BLaER1 (cell line): ENCODE measurements around the gene CNN3.

Source experiments
- H3K27ac ChIP-seq: shearing (Covaris generic); formaldehyde crosslinking; 2 replicates; pipeline ENCODE4 v1.8.1; 2022
- H3K27me3 ChIP-seq: shearing (Covaris generic); formaldehyde crosslinking; 2 replicates; pipeline ENCODE4 v1.8.1; 2022
- H3K36me3 ChIP-seq: shearing (Covaris generic); formaldehyde crosslinking; 2 replicates; pipeline ENCODE4 v1.8.1; 2022
- H3K4me1 ChIP-seq: shearing (Covaris generic); formaldehyde crosslinking; 2 replicates; pipeline ENCODE4 v1.8.1; 2022
- H3K4me2 ChIP-seq: shearing (Covaris generic); formaldehyde crosslinking; 2 replicates; pipeline ENCODE4 v1.8.1; 2022
- H3K4me3 ChIP-seq: shearing (Covaris generic); formaldehyde crosslinking; 2 replicates; pipeline ENCODE4 v1.8.1; 2022
- H3K9ac ChIP-seq: shearing (Covaris generic); formaldehyde crosslinking; 2 replicates; pipeline ENCODE4 v1.8.1; 2022
- H3K9me3 ChIP-seq: shearing (Covaris generic); formaldehyde crosslinking; 2 replicates; pipeline ENCODE4 v1.8.1; 2022
- H4K20me1 ChIP-seq: shearing (Covaris generic); formaldehyde crosslinking; 2 replicates; pipeline ENCODE4 v1.8.1; 2022
- Cebpa-rat ChIP-seq: shearing (Covaris generic); IDR thresholded peaks from 2 replicates; pipeline ENCODE4 v1.8.1; 2022

CNN3 gene

DNA sequence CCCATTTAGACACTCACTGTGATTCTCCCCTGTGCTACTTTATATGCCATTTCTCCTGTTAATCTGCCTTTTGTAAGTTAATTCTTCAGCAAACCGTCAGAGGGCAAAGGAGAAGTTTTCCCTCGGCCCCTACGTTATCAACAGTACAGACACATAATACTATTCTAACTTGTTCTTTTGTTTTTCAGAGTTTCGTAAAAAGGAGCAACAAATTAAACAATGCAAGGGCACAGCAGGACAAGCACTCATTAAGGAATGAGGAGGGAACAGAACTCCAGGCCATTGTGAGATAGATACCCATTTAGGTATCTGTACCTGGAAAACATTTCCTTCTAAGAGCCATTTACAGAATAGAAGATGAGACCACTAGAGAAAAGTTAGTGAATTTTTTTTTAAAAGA is 32.3 kb downstream of the CNN3 start:
- Histone ChIP-seq H3K27me3 (no peaks in the 10 kb centered on the region), H3K4me1 (no peaks in the 10 kb centered on the region), H4K20me1 (no peaks in the 10 kb centered on the region), H3K9me3 (no peaks in the 10 kb centered on the region), H3K36me3 (peaks cover 42% of the 10 kb centered on the region), H3K4me3 (no peak overlapping the region), H3K4me2 (no peak overlapping the region), H3K9ac (no peak overlapping the region), H3K27ac (no peak overlapping the region)
- TF ChIP-seq Cebpa-rat, result no peak

DNA sequence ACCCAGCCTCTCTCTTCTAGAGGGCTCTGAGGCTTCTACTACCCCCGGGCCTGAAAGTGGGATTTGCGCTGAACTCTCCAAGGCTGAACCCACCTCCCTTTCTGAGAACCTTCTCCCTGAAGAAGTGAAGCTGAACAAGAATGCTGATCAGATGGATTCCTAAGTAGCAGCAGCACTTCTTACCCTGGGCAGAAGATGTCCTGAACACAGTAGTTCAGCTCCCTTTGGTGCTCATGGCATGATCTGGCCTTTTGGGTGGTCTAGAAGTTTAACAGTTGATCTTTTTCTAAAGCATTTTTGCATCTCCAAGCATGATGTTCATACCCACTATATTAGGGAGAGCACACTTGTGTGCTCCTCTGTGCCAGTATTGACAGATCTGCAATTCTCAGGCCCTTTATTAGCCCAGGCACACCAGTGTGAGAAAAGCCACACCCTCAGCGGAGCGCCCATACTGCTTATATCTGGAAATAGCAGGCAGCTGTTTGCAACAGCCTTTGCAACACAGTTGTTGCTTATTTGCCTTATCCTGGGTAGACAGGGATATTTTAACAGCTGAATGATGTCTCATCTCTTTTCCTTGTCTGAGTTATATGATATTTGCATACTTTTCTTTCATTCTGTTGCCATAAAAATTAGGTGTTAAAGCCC is 34.2 kb downstream of the CNN3 start:
- Histone ChIP-seq H3K4me2 (no peak overlapping the region), H4K20me1 (no peaks in the 10 kb centered on the region), H3K4me1 (no peaks in the 10 kb centered on the region), H3K4me3 (no peak overlapping the region), H3K27ac (no peak overlapping the region), H3K27me3 (no peaks in the 10 kb centered on the region), H3K9ac (no peak overlapping the region), H3K9me3 (no peaks in the 10 kb centered on the region), H3K36me3 (peaks cover 31% of the 10 kb centered on the region)
- TF ChIP-seq Cebpa-rat, result no peak

DNA sequence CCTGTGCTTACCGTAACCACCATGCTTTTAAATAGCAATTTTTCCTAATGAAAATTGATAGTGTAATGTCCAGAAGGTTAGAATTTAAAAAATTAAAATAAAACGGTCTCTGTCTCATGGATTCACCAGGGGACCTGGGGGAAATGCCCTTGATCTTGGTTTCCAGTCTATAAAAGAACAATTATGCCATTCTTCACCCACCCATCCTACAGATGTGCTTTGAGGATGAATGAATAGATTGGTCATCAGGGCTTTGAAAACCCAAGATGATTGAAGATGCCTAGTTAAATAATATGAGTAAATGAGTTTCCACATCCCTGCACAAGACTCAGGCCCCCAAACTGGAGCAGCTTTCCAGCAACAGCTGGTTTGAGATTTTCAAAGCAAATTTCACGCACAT is 38.7 kb downstream of the CNN3 start:
- H3K36me3 ChIP-seq, result no peaks in the 10 kb centered on the region
- no peaks in the 10 kb centered on the region for H4K20me1 ChIP-seq
- H3K27me3 ChIP-seq, result no peaks in the 10 kb centered on the region
- H3K9ac ChIP-seq, result no peak overlapping the region
- no peak for TF ChIP-seq Cebpa-rat
- no peak overlapping the region for H3K4me2 ChIP-seq
- no peak overlapping the region for H3K4me3 ChIP-seq
- no peak overlapping the region for H3K27ac ChIP-seq
- no peaks in the 10 kb centered on the region for H3K9me3 ChIP-seq
- peaks cover 11% of the 10 kb centered on the region for H3K4me1 ChIP-seq

DNA sequence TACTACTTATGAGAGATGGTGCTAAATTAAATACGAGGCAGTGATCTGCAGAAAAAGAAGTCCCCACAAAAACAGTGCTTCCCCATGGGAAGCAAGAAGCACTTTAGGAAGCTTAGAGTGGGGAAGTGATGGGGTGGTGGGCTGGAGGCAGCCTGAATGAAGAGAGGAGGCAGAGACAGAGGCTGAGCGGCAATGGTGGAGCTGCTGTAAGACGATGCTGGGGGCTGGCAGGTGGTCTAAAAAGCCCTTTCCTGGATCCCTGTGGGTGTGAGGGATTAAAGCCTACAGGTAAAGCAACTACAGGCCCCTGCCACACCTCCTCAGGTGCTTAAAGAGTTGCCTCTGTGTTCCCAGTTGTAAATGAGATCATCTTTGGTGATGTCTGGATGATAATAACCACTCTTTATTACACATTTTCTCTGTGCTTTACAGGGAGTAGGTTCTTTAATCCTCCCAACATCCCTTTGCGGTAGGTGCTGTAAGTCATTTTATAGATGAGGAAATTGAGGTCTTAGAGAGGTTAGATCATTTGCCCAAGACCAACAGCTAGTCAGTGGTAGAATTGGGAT is 39.2 kb downstream of the CNN3 start:
- Histone ChIP-seq H3K27me3 (no peaks in the 10 kb centered on the region), H3K36me3 (no peaks in the 10 kb centered on the region), H4K20me1 (no peaks in the 10 kb centered on the region), H3K4me2 (no peak overlapping the region), H3K9me3 (no peaks in the 10 kb centered on the region), H3K9ac (no peak overlapping the region), H3K4me3 (no peak overlapping the region), H3K4me1 (peaks cover 13% of the 10 kb centered on the region), H3K27ac (no peak overlapping the region)
- no peak for TF ChIP-seq Cebpa-rat

- Histone ChIP-seq H3K9me3 (no peaks in the 10 kb centered on the region), H3K36me3 (no peaks in the 10 kb centered on the region), H3K27ac (no peak overlapping the region), H3K4me3 (no peak overlapping the region), H3K27me3 (no peaks in the 10 kb centered on the region), H3K4me2 (no peak overlapping the region), H3K9ac (no peak overlapping the region), H4K20me1 (no peaks in the 10 kb centered on the region), H3K4me1 (peaks cover 13% of the 10 kb centered on the region)
- no peak for TF ChIP-seq Cebpa-rat
Observed at GRCh38 chr1:94887106-94887505, 39.8 kb downstream of the CNN3 start.

GRCh38 chr1:94886361-94886760 is 40.5 kb downstream of the CNN3 start:
- no peaks in the 10 kb centered on the region for H4K20me1 ChIP-seq
- no peaks in the 10 kb centered on the region for H3K27me3 ChIP-seq
- H3K4me2 ChIP-seq, result no peak overlapping the region
- no peak for TF ChIP-seq Cebpa-rat
- no peak overlapping the region for H3K4me3 ChIP-seq
- peaks cover 13% of the 10 kb centered on the region for H3K4me1 ChIP-seq
- no peaks in the 10 kb centered on the region for H3K36me3 ChIP-seq
- H3K27ac ChIP-seq, result no peak overlapping the region
- H3K9me3 ChIP-seq, result no peaks in the 10 kb centered on the region
- H3K9ac ChIP-seq, result no peak overlapping the region

DNA sequence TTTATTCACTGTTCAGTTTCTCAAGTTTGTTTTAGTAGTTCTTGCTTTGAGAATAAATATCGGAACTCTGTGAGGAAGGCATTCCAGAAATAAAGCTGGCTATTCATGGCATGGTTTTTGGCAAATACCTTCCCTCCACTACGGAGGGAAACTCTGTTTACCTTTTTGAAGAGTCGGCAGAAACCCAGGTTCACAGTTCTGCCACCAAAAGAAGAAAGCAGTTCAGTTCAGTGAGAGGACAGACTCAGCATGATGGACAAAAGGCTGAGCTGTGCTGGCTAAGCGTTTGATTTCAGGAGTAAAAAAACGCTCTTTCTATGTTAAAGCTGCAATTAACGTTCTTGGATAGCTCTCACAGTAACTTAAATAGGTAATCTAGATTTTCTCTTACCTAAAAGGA is 42.4 kb downstream of the CNN3 start:
- H3K9me3 ChIP-seq, result no peaks in the 10 kb centered on the region
- peaks cover 13% of the 10 kb centered on the region for H3K4me1 ChIP-seq
- H3K9ac ChIP-seq, result no peak overlapping the region
- H3K4me3 ChIP-seq, result no peak overlapping the region
- H3K4me2 ChIP-seq, result no peak overlapping the region
- H3K27me3 ChIP-seq, result no peaks in the 10 kb centered on the region
- TF ChIP-seq Cebpa-rat, result no peak
- no peaks in the 10 kb centered on the region for H4K20me1 ChIP-seq
- no peaks in the 10 kb centered on the region for H3K36me3 ChIP-seq
- no peak overlapping the region for H3K27ac ChIP-seq

GRCh38 chr1:94884106-94884505 is 42.8 kb downstream of the CNN3 start:
- H3K9me3 ChIP-seq, result no peaks in the 10 kb centered on the region
- H3K4me3 ChIP-seq, result no peak overlapping the region
- H4K20me1 ChIP-seq, result no peaks in the 10 kb centered on the region
- peak overlapping the region; percentile 49 for H3K4me2 ChIP-seq
- H3K36me3 ChIP-seq, result no peaks in the 10 kb centered on the region
- no peaks in the 10 kb centered on the region for H3K27me3 ChIP-seq
- no peak for TF ChIP-seq Cebpa-rat
- no peak overlapping the region for H3K9ac ChIP-seq
- H3K27ac ChIP-seq, result no peak overlapping the region
- peaks cover 13% of the 10 kb centered on the region for H3K4me1 ChIP-seq

DNA sequence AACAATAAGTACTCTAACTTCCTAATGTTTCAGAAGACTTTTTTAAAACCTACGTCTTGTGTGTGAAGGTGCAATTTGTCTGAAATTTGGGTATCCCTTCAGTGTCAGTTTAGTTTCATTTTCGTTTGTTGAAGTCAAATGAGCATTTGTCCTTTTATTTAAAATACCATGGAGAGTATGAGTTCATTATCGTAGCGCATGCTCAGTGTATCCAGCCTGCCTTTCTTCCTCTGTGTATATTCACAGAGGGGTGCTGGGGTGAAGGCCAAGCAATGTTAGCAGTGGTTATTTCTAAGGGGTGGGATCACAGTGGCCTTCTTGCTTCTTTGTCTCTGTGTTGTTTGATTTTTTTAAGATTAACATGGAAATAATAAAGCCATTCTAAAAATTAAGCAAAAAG is 43.2 kb downstream of the CNN3 start:
- Histone ChIP-seq H3K4me1 (peaks cover 13% of the 10 kb centered on the region), H3K4me3 (no peak overlapping the region), H3K9ac (peak overlapping the region; percentile 35; the same call in 1 of the 2 replicates), H3K27me3 (no peaks in the 10 kb centered on the region), H4K20me1 (no peaks in the 10 kb centered on the region), H3K9me3 (no peaks in the 10 kb centered on the region), H3K27ac (no peak overlapping the region), H3K4me2 (peak overlapping the region; percentile 49), H3K36me3 (no peaks in the 10 kb centered on the region)
- TF ChIP-seq Cebpa-rat, result no peak

DNA sequence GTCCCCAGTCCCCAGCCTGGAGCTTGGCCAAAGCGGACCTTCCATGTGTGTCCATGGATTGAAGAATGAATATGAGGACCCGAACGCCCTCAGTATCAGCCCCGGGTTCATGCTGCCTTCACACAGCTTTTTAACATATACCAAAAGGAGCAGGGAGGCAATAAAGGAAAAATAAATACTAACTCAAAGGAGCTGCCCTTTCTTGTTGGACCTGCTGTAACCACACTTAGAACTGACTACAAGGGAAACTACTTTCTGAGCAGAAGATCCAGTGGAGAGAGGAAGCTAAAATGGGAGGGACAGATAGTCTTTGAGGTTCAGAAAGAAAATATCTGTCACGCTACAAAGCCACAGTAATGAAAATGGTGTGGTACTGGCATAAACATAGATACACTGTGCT is 48.6 kb downstream of the CNN3 start:
- TF ChIP-seq Cebpa-rat, result no peak
- Histone ChIP-seq H3K4me1 (peaks cover 4% of the 10 kb centered on the region), H3K9me3 (no peaks in the 10 kb centered on the region)

More for the DNA sequence above, 48.6 kb downstream of the CNN3 start:
- H3K27me3 ChIP-seq, result no peaks in the 10 kb centered on the region
- H3K4me3 ChIP-seq, result no peak overlapping the region
- H4K20me1 ChIP-seq, result no peaks in the 10 kb centered on the region
- H3K36me3 ChIP-seq, result no peaks in the 10 kb centered on the region
- no peak overlapping the region for H3K27ac ChIP-seq
- H3K4me2 ChIP-seq, result no peak overlapping the region
- no peak overlapping the region for H3K9ac ChIP-seq
